Activated naive CD4-positive, alpha-beta T cell treated with anti-CD3 and anti-CD28 coated beads for 36 hours (primary cell): ENCODE measurements around the gene TMED4. TPM values are rescaled to one million over a fixed set of nuclear protein-coding genes. Genes with fewer than 3 reads are reported as not detected.

Experiments
- CTCF ChIA-PET: fragments of 350-600 bp; sonication (Branson Sonifier 250); formaldehyde crosslinking; loops from one replicate; lab custom pipeline; 2021; ENCODE audit warnings: antibody characterized with exemption; lab: Charles Lee
- DNase-seq: peaks from one replicate; pipeline ENCODE4 v3.0.0-alpha.2; 2020
- H3K27ac Mint-ChIP-seq: one replicate; pipeline ENCODE4 v1.8.0; 2021; ENCODE audit warnings: mild to moderate bottlenecking, mixed read lengths
- H3K27me3 Mint-ChIP-seq: one replicate; pipeline ENCODE4 v1.8.0; 2021; ENCODE audit warnings: low read depth, mixed read lengths
- H3K36me3 Mint-ChIP-seq: one replicate; pipeline ENCODE4 v1.8.0; 2021; ENCODE audit warnings: low read depth, mixed read lengths
- H3K4me1 Mint-ChIP-seq: one replicate; pipeline ENCODE4 v1.8.0; 2021; ENCODE audit warnings: low read depth, mixed read lengths
- H3K4me3 Mint-ChIP-seq: one replicate; pipeline ENCODE4 v1.8.0; 2021; ENCODE audit warnings: mild to moderate bottlenecking, moderate library complexity, mixed read lengths
- H3K9me3 Mint-ChIP-seq: one replicate; pipeline ENCODE4 v1.8.0; 2021; ENCODE audit warnings: mixed read lengths
- intact Hi-C: fragments of 100-400 bp; cut with micrococcal nuclease; formaldehyde crosslinking; loops from one replicate; pipeline ENCODE4 v1.15.1; 2023
- total RNA-seq, 2 experiments: library from RNA; stranded (reverse); gene quantifications; one replicate each; pipeline ENCODE4 v1.2.3, GENCODE V29; 2021

The TMED4 gene
- total RNA-seq, 2 experiments from 2014 or later, result 77.3 to 81.8 TPM

DNA sequence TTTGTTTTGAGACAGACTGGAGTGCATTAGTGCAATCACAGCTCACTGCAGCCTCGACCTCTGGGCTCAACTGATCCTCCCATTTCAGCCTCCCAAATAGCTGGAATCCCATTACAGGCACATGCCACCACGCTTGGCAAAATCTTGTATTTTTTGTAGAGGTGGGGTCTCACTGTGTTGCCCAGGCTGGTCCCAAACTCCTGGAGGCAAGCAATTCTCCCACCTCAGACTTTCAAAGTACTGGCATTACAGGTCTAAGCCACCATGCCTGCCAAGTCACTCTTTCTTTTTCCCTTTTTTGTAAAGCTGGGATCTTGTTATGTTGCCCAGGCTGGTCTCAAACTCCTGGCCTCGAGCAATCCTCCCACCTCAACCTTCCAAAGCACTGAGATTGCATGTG lies 32.6 kb downstream of the TMED4 start:
- no peak for DNase-seq
- Mint-ChIP-seq H3K36me3 (no peaks in the 10 kb centered on the region), H3K9me3 (no peaks in the 10 kb centered on the region), H3K4me3 (no peak overlapping the region), H3K27me3 (no peaks in the 10 kb centered on the region), H3K27ac (no peak overlapping the region), H3K4me1 (peaks cover 4% of the 10 kb centered on the region)
- intact Hi-C loops, result loop anchor here (5.0 kb wide), 1 partner anchor 42 kb away; no protein-coding TSS in a partner anchor
- CTCF ChIA-PET, result interaction anchor here (6.5 kb wide), 1 partner anchor 16 kb away, joined by 31 read pairs; no protein-coding TSS in a partner anchor

GRCh38 chr7:44548893-44549292 lies 33.1 kb downstream of the TMED4 start:
- Mint-ChIP-seq H3K9me3 (no peaks in the 10 kb centered on the region), H3K4me3 (no peak overlapping the region), H3K4me1 (peaks cover 4% of the 10 kb centered on the region), H3K36me3 (no peaks in the 10 kb centered on the region), H3K27me3 (no peaks in the 10 kb centered on the region), H3K27ac (no peak overlapping the region)
- CTCF ChIA-PET, result interaction anchor here (6.5 kb wide), 1 partner anchor 17 kb away, joined by 31 read pairs; no protein-coding TSS in a partner anchor
- DNase-seq, result no peak
- intact Hi-C loops, result loop anchor here (5.0 kb wide), 1 partner anchor 42 kb away; no protein-coding TSS in a partner anchor

GRCh38 chr7:44547536-44548231 lies 34.3 kb downstream of the TMED4 start:
- Mint-ChIP-seq H3K27me3 (no peaks in the 10 kb centered on the region), H3K4me3 (no peak overlapping the region), H3K36me3 (no peaks in the 10 kb centered on the region), H3K27ac (no peak overlapping the region), H3K4me1 (peaks cover 4% of the 10 kb centered on the region), H3K9me3 (no peaks in the 10 kb centered on the region)
- DNase-seq, result no peak
- CTCF ChIA-PET, result interaction anchor here (0.7 to 6.5 kb wide), 3 partner anchors 13 to 563 kb away, joined by 4 to 31 read pairs (median 6); no protein-coding TSS in a partner anchor
- intact Hi-C loops, result loop anchor here (5.0 kb wide), 1 partner anchor 40 kb away; no protein-coding TSS in a partner anchor

- Mint-ChIP-seq H3K4me3 (no peak overlapping the region), H3K9me3 (no peaks in the 10 kb centered on the region), H3K27me3 (no peaks in the 10 kb centered on the region), H3K4me1 (peaks cover 2% of the 10 kb centered on the region), H3K36me3 (no peaks in the 10 kb centered on the region), H3K27ac (no peak overlapping the region)
- CTCF ChIA-PET, result interaction anchor here (1.2 kb wide), 1 partner anchor 24 kb away, joined by 3 read pairs; no protein-coding TSS in a partner anchor
- intact Hi-C loops, result no loop called here
- DNase-seq, result no peak
Observed at GRCh38 chr7:44541876-44542610, 40.0 kb downstream of the TMED4 start.

DNA sequence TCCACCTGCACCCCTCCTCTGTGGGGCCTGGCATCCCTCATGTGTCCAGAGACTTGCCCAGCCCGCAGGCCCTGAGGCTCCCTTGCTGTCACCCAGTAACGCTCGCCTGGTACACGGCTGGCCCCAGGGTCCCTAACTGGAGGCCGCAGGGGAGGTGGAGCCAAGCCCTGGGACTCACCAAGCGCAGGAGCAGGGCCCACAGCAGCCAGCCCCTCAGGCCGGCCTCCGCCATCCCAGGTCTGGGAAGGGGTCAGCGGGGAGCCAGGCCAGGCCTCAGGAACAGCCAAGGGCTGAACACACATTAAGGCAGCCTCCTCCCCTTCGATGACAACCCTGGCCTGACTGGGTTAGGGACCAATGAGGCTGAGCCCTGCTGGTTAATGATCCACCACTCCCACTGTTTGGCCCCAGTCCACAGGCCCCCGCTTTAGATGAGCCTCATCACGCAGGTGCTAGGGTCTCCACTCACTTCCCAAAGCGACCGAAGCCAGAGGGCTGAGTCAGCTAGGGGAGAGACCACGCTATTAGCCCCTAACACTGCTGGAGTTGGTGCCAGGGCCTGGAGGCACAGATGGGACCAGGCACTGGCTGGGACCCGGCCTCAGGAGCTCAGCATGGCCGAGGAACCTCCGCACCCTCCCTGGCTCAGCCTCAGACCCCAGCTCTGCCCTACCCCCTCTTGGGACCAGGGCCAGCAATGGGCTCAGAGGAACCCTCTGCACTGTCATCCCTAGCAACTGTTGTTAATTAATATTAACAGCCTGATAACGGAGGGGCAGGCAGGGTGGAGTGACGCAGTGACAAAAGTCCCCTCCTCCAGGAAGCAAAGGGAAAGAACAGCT lies 40.8 kb downstream of the TMED4 start, which contains the start of gene NPC1L1:
Gene NPC1L1 (minus strand): TSS at position 303 of the 842 bp plus-strand sequence. CDS start 71 bp downstream, at position 232.
- intact Hi-C loops, result no loop called here
- no peak within 1 kb of the TSS for H3K27ac Mint-ChIP-seq
- no peak for DNase-seq
- H3K4me1 Mint-ChIP-seq, result no peaks in the 10 kb centered on the region
- no peaks in the 10 kb centered on the region for H3K27me3 Mint-ChIP-seq
- CTCF ChIA-PET, result no interaction called here
- no peaks in the 10 kb centered on the region for H3K9me3 Mint-ChIP-seq
- H3K4me3 Mint-ChIP-seq, result no peak within 1 kb of the TSS
- no peaks in the 10 kb centered on the region for H3K36me3 Mint-ChIP-seq

GRCh38 chr7:44540592-44541027 lies 41.4 kb downstream of the TMED4 start:
- CTCF ChIA-PET, result no interaction called here
- DNase-seq, result no peak
- H3K36me3 Mint-ChIP-seq, result no peaks in the 10 kb centered on the region
- H3K27ac Mint-ChIP-seq, result no peak overlapping the region
- H3K4me3 Mint-ChIP-seq, result no peak overlapping the region
- H3K27me3 Mint-ChIP-seq, result no peaks in the 10 kb centered on the region
- H3K4me1 Mint-ChIP-seq, result no peaks in the 10 kb centered on the region
- no peaks in the 10 kb centered on the region for H3K9me3 Mint-ChIP-seq
- intact Hi-C loops, result no loop called here

DNA sequence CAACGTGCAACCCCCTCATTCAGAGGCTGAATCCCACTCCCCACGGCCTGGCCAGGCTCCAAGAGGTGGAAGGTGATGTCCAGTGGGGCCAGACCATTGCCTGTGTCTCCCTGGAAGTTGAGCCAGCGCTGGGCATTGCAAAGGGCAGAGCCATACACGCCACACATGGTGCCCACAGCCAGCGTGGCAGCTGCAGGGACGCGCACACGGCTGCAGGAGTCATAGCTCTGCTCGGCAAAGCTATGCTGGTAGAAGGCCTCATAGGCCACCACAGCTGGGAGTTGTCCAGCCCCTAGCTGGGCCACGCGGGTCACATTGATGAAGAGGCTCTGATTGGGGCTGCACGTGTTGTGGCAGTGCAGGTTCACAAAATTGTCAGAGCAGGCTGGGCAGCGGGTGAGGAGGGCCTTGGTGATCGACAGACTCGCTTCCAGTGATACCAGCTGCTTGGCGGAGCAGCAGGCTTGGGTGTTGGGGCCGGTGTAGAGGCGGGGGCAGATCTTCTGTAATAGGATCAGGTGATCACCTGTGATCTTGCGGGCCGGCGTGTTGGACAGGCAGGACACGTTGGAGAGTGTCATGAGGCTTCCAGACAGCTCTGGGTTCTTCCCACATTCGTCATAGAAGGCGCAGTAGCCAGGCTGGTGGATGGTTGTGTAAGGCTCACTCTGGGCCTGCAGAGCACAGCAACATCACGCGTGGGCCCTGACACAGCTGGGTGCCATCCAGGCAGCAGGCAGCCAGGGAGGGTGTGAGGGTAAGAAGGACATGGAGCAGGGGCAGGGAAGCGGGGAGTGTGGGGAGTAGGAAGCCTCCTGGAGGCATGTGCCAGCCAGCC lies 42.1 kb downstream of the TMED4 start:
- Mint-ChIP-seq H3K4me1 (no peaks in the 10 kb centered on the region), H3K36me3 (no peaks in the 10 kb centered on the region), H3K4me3 (no peak overlapping the region), H3K27me3 (no peaks in the 10 kb centered on the region), H3K27ac (no peak overlapping the region), H3K9me3 (no peaks in the 10 kb centered on the region)
- CTCF ChIA-PET, result no interaction called here
- intact Hi-C loops, result no loop called here
- no peak for DNase-seq

DNA sequence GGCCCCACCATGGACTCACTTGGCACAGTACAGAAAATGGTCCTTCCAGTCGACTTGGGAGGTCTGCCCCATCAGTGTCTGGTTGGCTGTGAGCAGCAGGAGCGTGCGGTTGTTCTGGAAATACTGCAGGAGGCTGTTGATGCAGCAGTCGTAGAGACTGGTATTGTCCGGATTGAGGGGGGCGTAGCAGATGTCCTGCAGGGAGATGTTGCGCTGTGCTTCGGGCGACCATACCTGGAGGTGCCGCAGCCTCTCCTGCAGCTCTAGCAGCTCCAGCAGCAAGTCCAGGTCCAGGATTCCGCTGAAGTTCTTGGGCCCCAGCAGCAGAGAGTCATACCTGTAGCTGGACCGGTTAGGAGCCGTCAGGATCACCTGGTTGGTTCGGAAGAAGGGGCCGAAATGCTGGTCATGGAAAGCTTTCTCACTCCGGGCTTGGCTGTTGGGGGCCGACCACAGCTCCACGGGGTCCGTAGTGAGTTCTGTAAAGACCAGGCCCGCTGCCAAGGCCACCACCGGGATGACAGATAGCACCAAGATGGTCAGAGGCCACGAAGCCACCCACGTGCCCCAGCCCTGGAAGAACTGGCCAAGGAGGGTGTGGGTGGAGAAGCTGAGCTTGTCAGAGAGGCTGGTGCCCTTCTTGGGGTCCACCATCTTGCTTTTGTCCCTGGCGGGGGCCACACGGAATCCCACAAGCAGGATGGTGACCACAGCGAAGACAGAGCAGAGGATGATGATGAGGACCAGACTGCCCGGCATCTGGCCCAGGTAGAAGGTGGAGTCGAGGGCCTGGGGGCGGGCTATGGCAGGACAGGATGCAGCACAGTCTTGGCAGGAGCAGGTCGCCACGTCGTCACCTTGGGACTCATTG lies 43.0 kb downstream of the TMED4 start:
- no peaks in the 10 kb centered on the region for H3K36me3 Mint-ChIP-seq
- no peak for DNase-seq
- H3K27me3 Mint-ChIP-seq, result no peaks in the 10 kb centered on the region
- no peak overlapping the region for H3K4me3 Mint-ChIP-seq
- intact Hi-C loops, result no loop called here
- CTCF ChIA-PET, result no interaction called here
- H3K4me1 Mint-ChIP-seq, result no peaks in the 10 kb centered on the region
- H3K9me3 Mint-ChIP-seq, result no peaks in the 10 kb centered on the region
- no peak overlapping the region for H3K27ac Mint-ChIP-seq

- Mint-ChIP-seq H3K27me3 (no peaks in the 10 kb centered on the region), H3K9me3 (no peaks in the 10 kb centered on the region), H3K4me1 (no peaks in the 10 kb centered on the region), H3K4me3 (no peak overlapping the region), H3K27ac (no peak overlapping the region), H3K36me3 (no peaks in the 10 kb centered on the region)
- DNase-seq, result no peak
- intact Hi-C loops, result no loop called here
- CTCF ChIA-PET, result interaction anchor here (0.6 kb wide), 2 partner anchors 8 to 74 kb away, joined by 3 read pairs; no protein-coding TSS in a partner anchor
Observed at GRCh38 chr7:44538093-44538797, 43.8 kb downstream of the TMED4 start.

DNA sequence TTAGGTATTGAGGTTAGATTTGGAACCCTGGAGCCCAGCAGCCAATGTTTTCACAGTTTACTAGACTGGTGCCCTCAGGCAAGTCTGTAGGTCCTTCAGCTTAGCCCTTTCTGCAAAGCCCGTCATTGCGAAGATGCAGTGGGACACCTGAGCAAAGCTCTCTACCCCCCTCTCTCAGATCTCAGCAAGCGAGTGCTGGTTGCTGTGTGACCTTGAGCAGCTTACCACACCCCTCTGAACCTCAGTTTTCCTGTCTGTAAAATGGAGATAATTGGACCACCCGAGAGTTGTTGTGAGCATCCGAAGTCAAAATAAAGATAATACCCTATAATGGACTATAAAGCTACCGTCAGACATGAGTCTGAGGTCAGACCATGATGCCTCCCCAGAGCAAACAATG lies 44.6 kb downstream of the TMED4 start:
- intact Hi-C loops, result no loop called here
- Mint-ChIP-seq H3K36me3 (no peaks in the 10 kb centered on the region), H3K4me1 (no peaks in the 10 kb centered on the region), H3K27ac (no peak overlapping the region), H3K27me3 (no peaks in the 10 kb centered on the region), H3K9me3 (no peaks in the 10 kb centered on the region), H3K4me3 (no peak overlapping the region)
- CTCF ChIA-PET, result interaction anchor here (0.6 kb wide), 2 partner anchors 9 to 70 kb away, joined by 3 to 4 read pairs; no protein-coding TSS in a partner anchor
- no peak for DNase-seq
